Mucosa of descending colon (tissue), 3 donors: ENCODE data around the gene HEBP1. TPM values are rescaled to one million over a fixed set of nuclear protein-coding genes. Genes with fewer than 3 reads are reported as not detected.

Source experiments
- ATAC-seq: fragments of 200-7000 bp; cut with Tn5 transposase; one replicate; pipeline ENCODE4 v1.9.1; 2020; ENCODE audit warnings: mild to moderate bottlenecking, moderate library complexity
- DNase-seq, 3 donors: peaks; one replicate each; pipeline ENCODE4 v3.0.0-alpha.2; 2020
- H3K36me3 ChIP-seq: fragments of 200-600 bp; one replicate; pipeline ENCODE4 v1.8.0; 2021; ENCODE audit warnings: low read depth, mild to moderate bottlenecking
- H3K4me1 ChIP-seq: fragments of 200-600 bp; one replicate; pipeline ENCODE4 v1.8.0; 2021; ENCODE audit warnings: low read depth, mild to moderate bottlenecking
- H3K4me3 ChIP-seq: fragments of 200-600 bp; one replicate; pipeline ENCODE4 v1.8.0; 2021; ENCODE audit warnings: mild to moderate bottlenecking
- H3K9me3 ChIP-seq: fragments of 200-600 bp; one replicate; pipeline ENCODE4 v1.8.0; 2021; ENCODE audit warnings: mild to moderate bottlenecking
- intact Hi-C, 2 donors: fragments of 100-400 bp; cut with DNase I in 1 of 2; cut with micrococcal nuclease in 1 of 2; formaldehyde crosslinking; loops; one replicate each; pipeline versions ENCODE4 v1.11.0 to v1.11.1; 2022; cut with DNase I, micrococcal nuclease
- total RNA-seq, 3 donors: library from RNA; stranded (reverse); fragmentation: NEBNext Ultra II Directional in 2 of 3; extraction: Animal tissue kit (Norgen Biotek cat#: 25700) in 2 of 3; gene quantifications; one replicate each; pipeline versions ENCODE4 v1.2.1 to v1.2.4, GENCODE V29; 2021 to 2023
- TF ChIP-seq, protein P1 (sequence below): fragments of 200-600 bp; IDR thresholded peaks from one replicate; pipeline ENCODE4 v1.8.0; 2022; ENCODE audit warnings: antibody characterized with exemption, mild to moderate bottlenecking
- donor health status: DM: no; HTN: no; CAD: no; lungs with moderate emphysema.
- donor health status: DM: no; HTN: no; CAD: no.
- donor health status: DM: no; HTN: yes; CAD: no.

HEBP1 gene
- total RNA-seq, 3 donors from 2014 or later = 46.0 to 68.1 (median 62.1) TPM

DNA sequence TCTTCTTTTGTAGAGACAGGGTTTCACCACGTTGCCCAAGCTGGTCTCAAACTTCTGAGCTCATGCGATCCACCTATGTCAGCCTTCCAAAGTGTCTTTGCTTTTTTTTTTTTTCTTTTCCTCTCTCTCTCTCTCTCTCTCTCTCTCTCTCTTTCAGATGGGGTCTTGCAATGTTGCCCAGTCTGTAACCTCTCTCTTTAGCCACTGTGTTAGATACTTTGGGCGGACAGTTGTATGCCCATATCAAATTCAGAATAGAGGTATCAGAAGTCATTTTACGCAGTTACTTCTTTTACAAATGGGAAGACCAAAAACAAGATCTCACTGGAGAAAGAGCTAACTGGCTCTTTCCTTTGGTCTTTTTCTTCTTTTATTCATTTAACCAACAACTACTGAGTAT, 6.7 kb downstream of the HEBP1 start:
- ATAC-seq = no peak
- TF ChIP-seq, protein P1, sequence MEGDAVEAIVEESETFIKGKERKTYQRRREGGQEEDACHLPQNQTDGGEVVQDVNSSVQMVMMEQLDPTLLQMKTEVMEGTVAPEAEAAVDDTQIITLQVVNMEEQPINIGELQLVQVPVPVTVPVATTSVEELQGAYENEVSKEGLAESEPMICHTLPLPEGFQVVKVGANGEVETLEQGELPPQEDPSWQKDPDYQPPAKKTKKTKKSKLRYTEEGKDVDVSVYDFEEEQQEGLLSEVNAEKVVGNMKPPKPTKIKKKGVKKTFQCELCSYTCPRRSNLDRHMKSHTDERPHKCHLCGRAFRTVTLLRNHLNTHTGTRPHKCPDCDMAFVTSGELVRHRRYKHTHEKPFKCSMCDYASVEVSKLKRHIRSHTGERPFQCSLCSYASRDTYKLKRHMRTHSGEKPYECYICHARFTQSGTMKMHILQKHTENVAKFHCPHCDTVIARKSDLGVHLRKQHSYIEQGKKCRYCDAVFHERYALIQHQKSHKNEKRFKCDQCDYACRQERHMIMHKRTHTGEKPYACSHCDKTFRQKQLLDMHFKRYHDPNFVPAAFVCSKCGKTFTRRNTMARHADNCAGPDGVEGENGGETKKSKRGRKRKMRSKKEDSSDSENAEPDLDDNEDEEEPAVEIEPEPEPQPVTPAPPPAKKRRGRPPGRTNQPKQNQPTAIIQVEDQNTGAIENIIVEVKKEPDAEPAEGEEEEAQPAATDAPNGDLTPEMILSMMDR = no peak
- H3K4me1 ChIP-seq = peaks cover 1% of the 10 kb centered on the region
- intact Hi-C loops = no loop called here
- no peak overlapping the region for H3K4me3 ChIP-seq
- no peak for DNase-seq
- H3K36me3 ChIP-seq = no peaks in the 10 kb centered on the region
- no peaks in the 10 kb centered on the region for H3K9me3 ChIP-seq

DNA sequence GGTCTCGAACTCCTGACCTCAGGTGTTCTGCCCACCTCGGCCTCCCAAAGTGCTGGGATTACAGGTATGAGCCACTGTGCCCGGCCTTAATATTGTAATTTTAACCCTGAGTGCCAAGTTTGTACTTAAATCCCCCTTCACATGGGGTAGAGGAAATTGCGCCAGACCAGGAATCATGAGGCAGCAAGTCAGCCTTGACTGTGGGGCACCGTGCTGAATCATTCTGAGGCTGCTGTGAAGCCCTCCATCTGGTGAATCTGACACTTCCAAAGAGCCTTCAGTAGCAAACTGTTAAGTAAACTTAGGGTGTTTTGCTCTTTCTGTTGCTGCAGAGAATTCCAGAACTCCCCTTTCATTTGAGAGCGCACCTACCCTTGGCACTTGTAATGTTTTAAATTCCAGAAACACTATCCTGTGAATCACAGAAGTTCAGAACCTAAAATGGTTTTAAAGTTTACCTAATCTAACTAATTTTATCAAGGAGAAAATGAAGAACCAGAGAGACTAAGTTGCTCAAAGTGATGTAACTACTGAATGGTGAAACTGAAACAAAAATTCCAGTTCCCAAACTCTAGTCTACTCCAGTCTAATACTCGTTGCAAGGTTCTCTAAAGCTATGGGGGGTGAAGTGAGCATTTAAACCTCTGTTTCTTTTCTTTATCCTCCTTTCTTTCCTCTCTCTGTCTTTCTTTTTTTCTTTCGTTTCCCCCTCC, 7.5 kb downstream of the HEBP1 start:
- Histone ChIP-seq H3K4me1 (no peaks in the 10 kb centered on the region), H3K9me3 (no peaks in the 10 kb centered on the region), H3K36me3 (no peaks in the 10 kb centered on the region), H3K4me3 (no peak overlapping the region)
- DNase-seq (peak in 1 of 3 donors; percentile 47), ATAC-seq (peak; percentile 65)
- TF ChIP-seq, protein P1 = no peak
- intact Hi-C loops = no loop called here

DNA sequence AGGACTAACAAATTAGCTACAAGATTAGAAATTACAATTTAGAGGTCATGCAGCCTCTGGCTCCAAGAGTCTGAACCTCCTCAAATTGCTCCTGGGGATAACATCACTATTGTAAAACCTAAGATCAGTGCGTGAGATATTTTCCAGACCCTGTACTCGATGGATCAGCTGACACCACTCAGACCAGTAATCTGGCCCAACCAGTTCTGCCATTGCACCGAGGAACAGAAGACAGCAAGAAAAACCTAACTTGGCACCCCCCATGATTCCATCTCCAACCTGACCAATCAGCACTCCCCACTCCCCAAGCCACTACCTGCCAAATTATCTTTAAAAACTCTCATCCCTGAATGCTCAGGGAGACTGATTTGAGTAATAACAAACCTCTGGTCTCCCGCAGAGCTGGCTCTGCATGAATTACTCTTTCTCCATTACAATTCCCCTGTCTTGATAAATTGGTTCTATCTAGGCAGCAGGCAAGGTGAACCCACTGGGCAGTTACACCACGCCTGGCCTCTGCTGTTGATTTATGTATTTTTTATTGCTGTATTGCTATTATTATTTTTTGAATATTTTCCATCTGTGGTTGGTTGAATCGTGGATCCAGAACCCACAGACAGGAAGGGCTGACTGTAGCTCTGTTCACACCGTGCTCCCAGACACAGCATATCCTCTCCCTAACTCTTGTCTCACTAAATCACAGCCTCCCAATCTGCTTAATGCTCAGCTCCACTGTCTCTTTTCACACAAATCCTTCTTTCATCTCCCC, 9.2 kb downstream of the HEBP1 start:
- ATAC-seq = peak; percentile 14
- Histone ChIP-seq H3K4me1 (no peaks in the 10 kb centered on the region), H3K9me3 (no peaks in the 10 kb centered on the region), H3K4me3 (no peak overlapping the region), H3K36me3 (no peaks in the 10 kb centered on the region)
- TF ChIP-seq, protein P1 = no peak
- intact Hi-C loops = no loop called here
- DNase-seq = no peak

DNA sequence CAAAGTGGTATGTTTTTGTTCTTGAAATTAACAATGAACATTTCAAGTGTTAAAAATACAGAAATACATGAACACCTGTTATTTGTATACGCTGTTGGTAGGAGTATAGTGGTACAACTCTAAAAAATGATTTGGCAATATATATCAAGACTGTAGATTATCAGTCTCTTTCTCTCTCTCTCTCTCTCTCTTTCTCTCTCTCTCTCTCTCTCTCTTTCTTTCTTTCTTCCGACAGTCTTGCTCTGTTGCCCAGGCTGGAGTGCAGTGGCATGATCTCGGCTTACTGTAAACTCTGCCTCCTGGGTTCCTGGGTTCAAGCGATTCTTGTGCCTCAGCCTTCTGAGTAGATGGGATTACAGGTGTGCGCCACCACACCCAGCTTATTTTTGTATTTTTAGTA, 12.6 kb downstream of the HEBP1 start:
- Histone ChIP-seq H3K4me1 (peaks cover 4% of the 10 kb centered on the region), H3K4me3 (no peak overlapping the region), H3K36me3 (no peaks in the 10 kb centered on the region), H3K9me3 (no peaks in the 10 kb centered on the region)
- intact Hi-C loops = no loop called here
- no peak for ATAC-seq
- TF ChIP-seq, protein P1 = no peak
- no peak for DNase-seq

DNA sequence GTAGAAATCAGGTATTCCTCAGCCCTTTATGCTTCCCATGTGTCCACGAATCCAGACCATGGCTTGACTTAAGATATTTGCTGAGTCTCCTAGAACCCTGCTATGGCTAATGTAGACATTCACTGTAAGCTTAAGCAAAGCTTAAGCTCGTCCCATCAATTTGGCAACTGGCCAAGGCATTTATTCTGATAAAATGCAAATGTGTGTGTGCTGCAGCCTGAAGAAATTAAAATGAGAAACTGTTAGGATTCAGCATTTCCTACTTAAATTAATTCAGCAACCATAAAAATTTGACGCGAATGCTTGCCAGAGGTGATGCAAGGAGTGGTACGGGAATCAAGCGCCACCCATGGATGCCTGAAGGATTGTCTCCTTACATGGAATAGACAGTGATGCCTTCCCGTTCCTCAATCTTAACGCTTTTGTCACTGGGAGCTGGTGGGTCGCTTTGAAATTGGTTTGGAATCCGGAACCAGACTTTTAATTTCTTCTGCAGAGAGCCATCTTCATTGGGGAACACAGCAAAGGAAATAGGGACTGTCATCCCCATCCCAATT, 13.2 kb downstream of the HEBP1 start:
- intact Hi-C loops = no loop called here

More for the DNA sequence above, 13.2 kb downstream of the HEBP1 start:
- no peak for ATAC-seq
- H3K9me3 ChIP-seq = no peaks in the 10 kb centered on the region
- H3K4me1 ChIP-seq = peaks cover 4% of the 10 kb centered on the region
- TF ChIP-seq, protein P1 = no peak
- no peak overlapping the region for H3K4me3 ChIP-seq
- no peak for DNase-seq
- no peaks in the 10 kb centered on the region for H3K36me3 ChIP-seq
